Transverse colon (tissue), 4 donors: ENCODE results near the gene KCNMB1.

Experiments
- POLR2AphosphoS5 ChIP-seq, 3 donors: sonication (generic); formaldehyde crosslinking; IDR thresholded peaks; one replicate each; pipeline ENCODE4 v1.6.1; 2016; ENCODE audit warnings: antibody characterized with exemption in 3 of 3
- TF ChIP-seq, protein P1 (sequence below), 5 experiments: fragments of 200-600 bp in 3 of 5; fragments of 450-650 bp in 2 of 5; sonication (generic) in 3 of 5; IDR thresholded peaks; 1 replicate in 2 of 5; 2 replicates in 3 of 5; pipeline ENCODE4 v1.5.1; 2016 to 2017; ENCODE audit warnings: antibody characterized with exemption in 5 of 5, inconsistent platforms in 3 of 5, mild to moderate bottlenecking in 2 of 5, moderate library complexity in 1 of 5

DNA sequence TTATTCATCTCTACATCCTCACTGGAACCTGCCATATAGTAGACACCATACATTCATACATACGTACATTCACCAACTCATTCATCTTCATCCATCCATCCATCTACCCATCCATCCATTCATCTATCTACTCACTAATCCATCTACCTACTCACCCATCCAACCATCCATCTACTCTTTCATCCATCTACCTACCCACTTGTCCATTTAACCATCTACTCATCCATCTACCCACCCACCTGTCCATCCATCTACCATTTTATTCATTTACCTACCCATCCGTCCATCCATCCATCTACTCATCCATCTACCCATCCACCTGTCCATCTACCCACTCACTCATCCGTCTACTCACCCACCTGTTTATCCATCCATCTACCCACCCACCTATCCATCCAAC is 59.6 kb downstream of the KCNMB1 start:
- TF ChIP-seq, protein P1, sequence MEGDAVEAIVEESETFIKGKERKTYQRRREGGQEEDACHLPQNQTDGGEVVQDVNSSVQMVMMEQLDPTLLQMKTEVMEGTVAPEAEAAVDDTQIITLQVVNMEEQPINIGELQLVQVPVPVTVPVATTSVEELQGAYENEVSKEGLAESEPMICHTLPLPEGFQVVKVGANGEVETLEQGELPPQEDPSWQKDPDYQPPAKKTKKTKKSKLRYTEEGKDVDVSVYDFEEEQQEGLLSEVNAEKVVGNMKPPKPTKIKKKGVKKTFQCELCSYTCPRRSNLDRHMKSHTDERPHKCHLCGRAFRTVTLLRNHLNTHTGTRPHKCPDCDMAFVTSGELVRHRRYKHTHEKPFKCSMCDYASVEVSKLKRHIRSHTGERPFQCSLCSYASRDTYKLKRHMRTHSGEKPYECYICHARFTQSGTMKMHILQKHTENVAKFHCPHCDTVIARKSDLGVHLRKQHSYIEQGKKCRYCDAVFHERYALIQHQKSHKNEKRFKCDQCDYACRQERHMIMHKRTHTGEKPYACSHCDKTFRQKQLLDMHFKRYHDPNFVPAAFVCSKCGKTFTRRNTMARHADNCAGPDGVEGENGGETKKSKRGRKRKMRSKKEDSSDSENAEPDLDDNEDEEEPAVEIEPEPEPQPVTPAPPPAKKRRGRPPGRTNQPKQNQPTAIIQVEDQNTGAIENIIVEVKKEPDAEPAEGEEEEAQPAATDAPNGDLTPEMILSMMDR (IDR thresholded peaks at IDR 0.05) = no peak
- no peak for TF ChIP-seq POLR2AphosphoS5 (IDR thresholded peaks at IDR 0.05)
